HG03575 (cell line): ENCODE results near the gene TREH.

Source experiments
- ATAC-seq: cut with Tn5 transposase; IDR thresholded peaks from one replicate; pipeline ENCODE4 v1.9.1; 2021; ENCODE audit not compliant: unreplicated experiment, insufficient number of reproducible peaks, low FRiP score; ENCODE audit errors: extremely low read depth

The TREH gene

GRCh38 chr11:118635642-118636041 lies 43.8 kb downstream of the TREH start:
- no peak for ATAC-seq

- no peak for ATAC-seq
These were observed 44.2 kb downstream of the TREH start for GRCh38 chr11:118635237-118635591.

GRCh38 chr11:118634431-118635236 lies 44.8 kb downstream of the TREH start:
- no peak for ATAC-seq

GRCh38 chr11:118633979-118634378 lies 45.5 kb downstream of the TREH start:
- no peak for ATAC-seq

GRCh38 chr11:118633319-118633690 lies 46.1 kb downstream of the TREH start:
- no peak for ATAC-seq

- no peak for ATAC-seq
These were observed 46.7 kb downstream of the TREH start for GRCh38 chr11:118632577-118633318.

GRCh38 chr11:118631142-118631909 lies 48.1 kb downstream of the TREH start:
- no peak for ATAC-seq

- ATAC-seq, result no peak
These were observed 49.4 kb downstream of the TREH start for GRCh38 chr11:118629761-118630661.

- ATAC-seq, result no peak
These were observed 50.4 kb downstream of the TREH start for GRCh38 chr11:118628861-118629549.

GRCh38 chr11:118628432-118628831 lies 51.0 kb downstream of the TREH start:
- ATAC-seq, result no peak

- no peak for ATAC-seq
These were observed 51.4 kb downstream of the TREH start for GRCh38 chr11:118628031-118628430.

- no peak for ATAC-seq
These were observed 51.9 kb downstream of the TREH start for GRCh38 chr11:118627566-118627965.

- no peak for ATAC-seq
These were observed 53.5 kb downstream of the TREH start for GRCh38 chr11:118625976-118626375.

- no peak for ATAC-seq
These were observed 54.3 kb downstream of the TREH start for GRCh38 chr11:118625036-118625690.

GRCh38 chr11:118623269-118623655 lies 56.2 kb downstream of the TREH start:
- no peak for ATAC-seq

GRCh38 chr11:118622376-118623268 lies 56.8 kb downstream of the TREH start:
- no peak for ATAC-seq

GRCh38 chr11:118621784-118622375 lies 57.6 kb downstream of the TREH start:
- ATAC-seq, result no peak
